A673 (cell line): Measurements from ENCODE around the gene ASGR2. TPM values are rescaled to one million over a fixed set of nuclear protein-coding genes. Genes with fewer than 3 reads are reported as not detected.

Experiments used
- BruUV-seq: library from RNA; stranded (reverse); fragments of 400-500 nt; replicated peaks from 2 replicates; lab custom pipeline; 2021; lab: Mats Ljungman, UMichigan
- CTCF ChIA-PET: fragments of 300-600 bp; sonication (Branson Sonifier 250); formaldehyde crosslinking; loops from one replicate; lab custom pipeline; 2022; ENCODE audit warnings: antibody characterized with exemption; lab: Charles Lee
- POLR2A ChIA-PET: fragments of 300-600 bp; sonication (Branson Sonifier 250); formaldehyde crosslinking; loops from one replicate; lab custom pipeline; 2022; ENCODE audit warnings: antibody characterized with exemption; ENCODE audit not compliant: low non-redundant PET; lab: Charles Lee
- DNase-seq: peaks from one replicate; pipeline ENCODE4 v3.0.0-alpha.2; 2015; ENCODE audit warnings: low spot score
- H3K27ac ChIP-seq: fragments of 200-600 bp; sonication (generic); 2 replicates; pipeline ENCODE4 v1.5.1; 2016; ENCODE audit warnings: mixed run types, low read depth, mild to moderate bottlenecking, mixed read lengths, antibody characterized with exemption, low read length; ENCODE audit not compliant: poor library complexity, severe bottlenecking
- H3K27me3 ChIP-seq: fragments of 200-600 bp; sonication (generic); replicated peaks from 2 replicates; pipeline ENCODE4 v1.6.1; 2017; ENCODE audit warnings: mixed run types, low read depth, mild to moderate bottlenecking, mixed read lengths, antibody characterized with exemption, low read length; ENCODE audit not compliant: insufficient read depth, poor library complexity
- H3K36me3 ChIP-seq: fragments of 200-600 bp; sonication (generic); 2 replicates; pipeline ENCODE4 v1.6.1; 2016; ENCODE audit warnings: mixed run types, mild to moderate bottlenecking, mixed read lengths, antibody characterized with exemption, low read length; ENCODE audit not compliant: insufficient read depth, poor library complexity, severe bottlenecking
- H3K4me1 ChIP-seq: fragments of 200-600 bp; sonication (generic); 2 replicates; pipeline ENCODE4 v1.6.1; 2017; ENCODE audit warnings: mixed run types, mild to moderate bottlenecking, mixed read lengths, antibody characterized with exemption, low read length; ENCODE audit not compliant: insufficient read depth, poor library complexity, severe bottlenecking
- H3K4me3 ChIP-seq: fragments of 200-600 bp; sonication (generic); 2 replicates; pipeline ENCODE4 v1.5.1; 2016; ENCODE audit warnings: low read depth, mixed run types, mild to moderate bottlenecking, mixed read lengths, low read length; ENCODE audit not compliant: poor library complexity, severe bottlenecking
- H3K9me3 ChIP-seq: fragments of 200-600 bp; sonication (generic); 2 replicates; pipeline ENCODE4 v1.6.1; 2016; ENCODE audit warnings: mixed run types, low read depth, mild to moderate bottlenecking, mixed read lengths, antibody characterized with exemption, low read length; ENCODE audit not compliant: poor library complexity, severe bottlenecking
- CTCF ChIP-seq: fragments of 300-800, 200-600 bp; sonication (generic); conservative IDR thresholded peaks from 2 replicates; pipeline ENCODE4 v1.5.1; 2017; ENCODE audit warnings: low read depth, mild to moderate bottlenecking, antibody characterized with exemption, low read length, moderate library complexity, mixed read lengths
- EZH2 ChIP-seq: fragments of 200-600 bp; sonication (generic); IDR thresholded peaks from 2 replicates; pipeline ENCODE4 v1.6.1; 2017; ENCODE audit warnings: borderline replicate concordance, low read depth, mild to moderate bottlenecking, mixed read lengths, antibody characterized with exemption, low read length; ENCODE audit not compliant: poor library complexity, severe bottlenecking
- intact Hi-C: fragments of 100-400 bp; cut with micrococcal nuclease; formaldehyde crosslinking; loops from one replicate; pipeline ENCODE4 v1.10.0; 2022; ENCODE audit not compliant: unreplicated experiment
- total RNA-seq: library from RNA; stranded (reverse); gene quantifications from 2 replicates; pipeline ENCODE4 v1.2.3, GENCODE V29; 2021

ASGR2 gene
- total RNA-seq, 1 experiment from 2014 or later = not detected

GRCh38 chr17:7110617-7111306, 3.9 kb downstream of the ASGR2 start:
- POLR2A ChIA-PET = no interaction called here
- BruUV-seq = no TSS peak
- CTCF ChIA-PET = no interaction called here

GRCh38 chr17:7109461-7110322, 4.9 kb downstream of the ASGR2 start:
- Histone ChIP-seq H3K4me1 (no peaks in the 10 kb centered on the region), H3K36me3 (no peaks in the 10 kb centered on the region), H3K9me3 (no peaks in the 10 kb centered on the region), H3K27ac (no peak overlapping the region), H3K27me3 (no peaks in the 10 kb centered on the region), H3K4me3 (no peak overlapping the region)
- no peak for TF ChIP-seq EZH2
- no peak for TF ChIP-seq CTCF
- no TSS peak for BruUV-seq
- DNase-seq = no peak
- ChIA-PET CTCF (no interaction called here), POLR2A (no interaction called here)
- intact Hi-C loops = no loop called here

More at GRCh38 chr17:7110617-7111306, 3.9 kb downstream of the ASGR2 start:
- no peaks in the 10 kb centered on the region for H3K4me1 ChIP-seq
- no peak for DNase-seq
- intact Hi-C loops = no loop called here
- no peak overlapping the region for H3K27ac ChIP-seq
- TF ChIP-seq EZH2 (no peak), CTCF (no peak)
- no peaks in the 10 kb centered on the region for H3K9me3 ChIP-seq
- no peak overlapping the region for H3K4me3 ChIP-seq
- no peaks in the 10 kb centered on the region for H3K27me3 ChIP-seq
- no peaks in the 10 kb centered on the region for H3K36me3 ChIP-seq

- DNase-seq = no peak
- TF ChIP-seq CTCF (no peak), EZH2 (no peak)
- Histone ChIP-seq H3K27ac (no peak overlapping the region), H3K36me3 (no peaks in the 10 kb centered on the region), H3K27me3 (no peaks in the 10 kb centered on the region), H3K4me1 (no peaks in the 10 kb centered on the region), H3K9me3 (no peaks in the 10 kb centered on the region), H3K4me3 (no peak overlapping the region)
- intact Hi-C loops = no loop called here
- CTCF ChIA-PET = no interaction called here
- BruUV-seq = no TSS peak
- POLR2A ChIA-PET = no interaction called here
Observed at GRCh38 chr17:7108981-7109380, 5.6 kb downstream of the ASGR2 start.
